RWPE2 (cell line): ENCODE results near the gene URGCP.
"Not testable (repeated sequence)": the region's sequence is repeated elsewhere in the genome, so short reads cannot be mapped to it uniquely, and the experiment has no call there.

ENCODE experiments used
- ATAC-seq: fragments of 200-7000 bp; cut with Tn5 transposase; 3 replicates; pipeline ENCODE4 v1.9.1; 2021; ENCODE audit warnings: low read depth
- DNase-seq: peaks from one replicate; pipeline ENCODE4 v3.0.0-alpha.2; 2020; ENCODE audit warnings: low spot score
- H3K27ac ChIP-seq: fragments of 450-650 bp; 2 replicates; pipeline ENCODE4 v1.5.1; 2017; ENCODE audit warnings: mild to moderate bottlenecking; ENCODE audit not compliant: poor library complexity, severe bottlenecking
- H3K27me3 ChIP-seq: fragments of 250-450 bp; sonication (Bioruptor Pico); 2 replicates; pipeline ENCODE4 v1.5.1; 2021; ENCODE audit warnings: mild to moderate bottlenecking, moderate library complexity; ENCODE audit not compliant: insufficient read depth, poor library complexity, severe bottlenecking
- H3K36me3 ChIP-seq: fragments of 250-450 bp; sonication (Bioruptor Pico); 2 replicates; pipeline ENCODE4 v1.5.1; 2020; ENCODE audit warnings: low read depth, mild to moderate bottlenecking, moderate library complexity
- H3K4me1 ChIP-seq: fragments of 250-450 bp; sonication (Bioruptor Pico); 2 replicates; pipeline ENCODE4 v1.5.1; 2021; ENCODE audit warnings: mild to moderate bottlenecking, moderate library complexity; ENCODE audit not compliant: insufficient read depth, poor library complexity, severe bottlenecking
- H3K4me3 ChIP-seq: fragments of 250-450 bp; sonication (Bioruptor Pico); 2 replicates; pipeline ENCODE4 v1.5.1; 2021; ENCODE audit warnings: mild to moderate bottlenecking, moderate library complexity; ENCODE audit not compliant: severe bottlenecking
- H3K9me3 ChIP-seq: fragments of 250-450 bp; sonication (Bioruptor Pico); 2 replicates; pipeline ENCODE4 v1.5.1; 2021; ENCODE audit warnings: mild to moderate bottlenecking, moderate library complexity; ENCODE audit not compliant: severe bottlenecking
- TF ChIP-seq, protein P1 (sequence below): fragments of 450-650 bp; IDR thresholded peaks from one replicate; pipeline ENCODE4 v1.5.1; 2017; ENCODE audit warnings: mild to moderate bottlenecking, moderate library complexity; ENCODE audit not compliant: poor library complexity, severe bottlenecking

URGCP gene

GRCh38 chr7:43838201-43838658 is 68.2 kb downstream of the URGCP start:
- Histone ChIP-seq H3K4me3 (no peak overlapping the region), H3K36me3 (no peaks in the 10 kb centered on the region), H3K9me3 (no peaks in the 10 kb centered on the region), H3K27me3 (no peaks in the 10 kb centered on the region), H3K4me1 (no peaks in the 10 kb centered on the region), H3K27ac (no peak overlapping the region)
- TF ChIP-seq, protein P1, sequence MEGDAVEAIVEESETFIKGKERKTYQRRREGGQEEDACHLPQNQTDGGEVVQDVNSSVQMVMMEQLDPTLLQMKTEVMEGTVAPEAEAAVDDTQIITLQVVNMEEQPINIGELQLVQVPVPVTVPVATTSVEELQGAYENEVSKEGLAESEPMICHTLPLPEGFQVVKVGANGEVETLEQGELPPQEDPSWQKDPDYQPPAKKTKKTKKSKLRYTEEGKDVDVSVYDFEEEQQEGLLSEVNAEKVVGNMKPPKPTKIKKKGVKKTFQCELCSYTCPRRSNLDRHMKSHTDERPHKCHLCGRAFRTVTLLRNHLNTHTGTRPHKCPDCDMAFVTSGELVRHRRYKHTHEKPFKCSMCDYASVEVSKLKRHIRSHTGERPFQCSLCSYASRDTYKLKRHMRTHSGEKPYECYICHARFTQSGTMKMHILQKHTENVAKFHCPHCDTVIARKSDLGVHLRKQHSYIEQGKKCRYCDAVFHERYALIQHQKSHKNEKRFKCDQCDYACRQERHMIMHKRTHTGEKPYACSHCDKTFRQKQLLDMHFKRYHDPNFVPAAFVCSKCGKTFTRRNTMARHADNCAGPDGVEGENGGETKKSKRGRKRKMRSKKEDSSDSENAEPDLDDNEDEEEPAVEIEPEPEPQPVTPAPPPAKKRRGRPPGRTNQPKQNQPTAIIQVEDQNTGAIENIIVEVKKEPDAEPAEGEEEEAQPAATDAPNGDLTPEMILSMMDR: no peak
- no peak for DNase-seq
- ATAC-seq: no peak

DNA sequence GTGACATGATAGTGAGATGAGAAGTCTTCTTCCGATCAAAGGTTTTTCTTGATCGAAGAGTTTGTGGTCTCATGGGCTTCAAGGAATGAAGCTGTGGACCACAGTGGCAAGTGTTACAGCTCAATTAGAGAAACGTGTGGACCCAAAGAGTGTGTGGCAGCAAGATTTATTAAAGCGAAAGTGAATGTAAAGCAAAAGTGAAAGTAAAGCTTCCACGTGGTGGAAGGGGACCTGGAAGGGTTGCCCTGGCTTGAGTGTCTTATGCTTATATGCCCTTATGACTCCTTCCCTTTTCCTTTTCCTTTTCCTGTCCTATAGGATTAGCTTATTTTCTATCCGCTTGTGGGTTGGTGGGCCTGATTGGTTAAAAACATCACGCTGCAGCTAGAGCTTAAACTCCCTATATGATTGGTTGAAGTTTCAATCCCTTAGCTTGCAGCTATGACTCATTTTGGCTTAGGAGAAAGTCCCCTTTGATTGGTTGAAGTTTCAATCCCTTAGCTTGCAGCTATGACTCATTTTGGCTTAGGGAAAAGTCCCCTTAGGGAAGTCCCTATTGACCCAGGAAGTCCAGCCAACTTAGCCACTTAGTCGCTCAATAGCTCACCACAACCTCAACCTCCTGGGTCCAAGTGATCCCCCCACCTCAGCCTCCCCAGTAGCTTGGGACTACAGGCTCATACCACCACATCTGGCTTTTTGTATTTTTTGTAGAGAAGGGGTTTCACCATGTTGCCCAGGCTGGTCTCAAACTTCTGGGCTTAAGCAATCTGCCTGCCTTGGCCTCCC is 71.7 kb downstream of the URGCP start:
- H3K27ac ChIP-seq: no peak overlapping the region
- H3K27me3 ChIP-seq: no peaks in the 10 kb centered on the region
- H3K9me3 ChIP-seq: no peaks in the 10 kb centered on the region
- no peaks in the 10 kb centered on the region for H3K36me3 ChIP-seq
- ATAC-seq (no peak), DNase-seq (no peak)
- H3K4me3 ChIP-seq: no peak overlapping the region
- TF ChIP-seq, protein P1: no peak
- H3K4me1 ChIP-seq: no peaks in the 10 kb centered on the region

GRCh38 chr7:43830917-43831316 is 75.5 kb downstream of the URGCP start:
- DNase-seq, H3K36me3 ChIP-seq: not testable (repeated sequence)

More at GRCh38 chr7:43830917-43831316, 75.5 kb downstream of the URGCP start:
- not testable (repeated sequence) for H3K4me1 ChIP-seq, H3K4me3 ChIP-seq, ATAC-seq, H3K27ac ChIP-seq, H3K27me3 ChIP-seq, H3K9me3 ChIP-seq
